ENCODE measurements around the gene DNPEP.
A peak's percentile ranks its signal among the peaks of the same experiment; 100 is the strongest.

The DNPEP gene

GRCh38 chr2:219387306-219388120 lies at the start of gene DNPEP:
Gene DNPEP (minus strand): TSS chr2:219387912. CDS start chr2:219387794, 118 bp downstream.
- DNase-seq, result peak; percentile 97

GRCh38 chr2:219437141-219437540 lies 49.4 kb upstream of the DNPEP start:
- no peak for DNase-seq

GRCh38 chr2:219436491-219436890 lies 48.8 kb upstream of the DNPEP start:
- DNase-seq, result no peak

GRCh38 chr2:219435701-219436100 lies 48.0 kb upstream of the DNPEP start:
- no peak for DNase-seq

- DNase-seq, result no peak
Observed at GRCh38 chr2:219434718-219435525, 47.2 kb upstream of the DNPEP start, which contains the start of gene SPEG. Gene SPEG (plus strand): TSS chr2:219434843. CDS start chr2:219434978, 135 bp downstream.

- DNase-seq, result no peak
Observed at GRCh38 chr2:219434468-219434717, 46.7 kb upstream of the DNPEP start.

- peak; percentile 51 for DNase-seq
Observed at GRCh38 chr2:219433666-219434467, 46.2 kb upstream of the DNPEP start.

- no peak for DNase-seq
Observed at GRCh38 chr2:219430633-219431615, 43.2 kb upstream of the DNPEP start.

GRCh38 chr2:219429958-219430606 lies 42.4 kb upstream of the DNPEP start:
- no peak for DNase-seq

- no peak for DNase-seq
Observed at GRCh38 chr2:219428469-219428868, 40.8 kb upstream of the DNPEP start.

- no peak for DNase-seq
Observed at GRCh38 chr2:219426534-219427136, 38.9 kb upstream of the DNPEP start.

- no peak for DNase-seq
Observed at GRCh38 chr2:219426068-219426443, 38.3 kb upstream of the DNPEP start.

- no peak for DNase-seq
Observed at GRCh38 chr2:219425238-219426067, 37.7 kb upstream of the DNPEP start.

- no peak for DNase-seq
Observed at GRCh38 chr2:219423652-219424377, 36.1 kb upstream of the DNPEP start.

- DNase-seq, result no peak
Observed at GRCh38 chr2:219422952-219423534, 35.3 kb upstream of the DNPEP start.

- DNase-seq, result no peak
Observed at GRCh38 chr2:219421323-219421722, 33.6 kb upstream of the DNPEP start.

GRCh38 chr2:219420687-219421086 lies 33.0 kb upstream of the DNPEP start:
- no peak for DNase-seq

- DNase-seq, result no peak
Observed at GRCh38 chr2:219419331-219420197, 31.9 kb upstream of the DNPEP start.
